Coronary artery (tissue), 2 donors: ENCODE measurements around the gene LARP6.

ENCODE experiments used
- DNase-seq: peaks from one replicate; pipeline ENCODE4 v3.0.0-alpha.2; 2017; ENCODE audit warnings: low spot score
- H3K27ac ChIP-seq, 2 donors: fragments of 200-600 bp; sonication (generic); one replicate each; pipeline ENCODE4 v1.5.1; 2016 to 2019
- H3K4me3 ChIP-seq: fragments of 200-600 bp; sonication (generic); 2 replicates; pipeline ENCODE4 v1.5.1; 2016; ENCODE audit warnings: mild to moderate bottlenecking, moderate library complexity
- CTCF ChIP-seq: fragments of 200-600 bp; sonication (generic); IDR thresholded peaks from one replicate; pipeline ENCODE4 v1.5.1; 2019; ENCODE audit warnings: antibody characterized with exemption

LARP6 gene

GRCh38 chr15:70852501-70853317 is 1.2 kb downstream of the LARP6 start:
- TF ChIP-seq CTCF = no peak
- peak overlapping the region; percentile 96 to 97 for H3K27ac ChIP-seq

DNA sequence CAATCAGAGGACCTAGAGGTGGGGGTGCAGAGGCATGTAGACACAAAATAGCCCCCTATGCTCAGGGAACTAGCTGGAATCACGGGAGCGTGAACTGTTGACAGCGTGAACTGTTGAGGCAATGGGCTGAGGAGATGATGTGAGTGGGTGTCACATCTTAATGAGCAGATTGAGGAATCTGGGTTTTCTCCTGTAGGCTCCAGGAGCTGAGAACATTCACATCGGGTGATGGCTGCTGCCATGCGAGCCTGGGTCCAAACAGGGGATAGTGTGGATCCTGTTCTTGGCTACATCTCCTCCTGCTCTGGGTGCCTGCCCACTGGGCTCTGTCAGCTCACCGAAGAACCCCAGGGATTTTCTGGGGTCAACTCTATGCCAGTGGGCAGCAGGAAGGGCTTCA is 2.1 kb downstream of the LARP6 start:
- DNase-seq = peak; percentile 68
- H3K4me3 ChIP-seq = peak overlapping the region; percentile 83
- H3K27ac ChIP-seq = peak overlapping the region; percentile 96 to 97
- no peak for TF ChIP-seq CTCF

More at GRCh38 chr15:70852501-70853317, 1.2 kb downstream of the LARP6 start:
- DNase-seq = peak; percentile 76
- H3K4me3 ChIP-seq = peak overlapping the region; percentile 83

GRCh38 chr15:70845602-70846360 is 8.2 kb downstream of the LARP6 start:
- no peak for TF ChIP-seq CTCF
- no peak overlapping the region for H3K4me3 ChIP-seq
- DNase-seq = peak; percentile 47
- no peak overlapping the region for H3K27ac ChIP-seq

DNA sequence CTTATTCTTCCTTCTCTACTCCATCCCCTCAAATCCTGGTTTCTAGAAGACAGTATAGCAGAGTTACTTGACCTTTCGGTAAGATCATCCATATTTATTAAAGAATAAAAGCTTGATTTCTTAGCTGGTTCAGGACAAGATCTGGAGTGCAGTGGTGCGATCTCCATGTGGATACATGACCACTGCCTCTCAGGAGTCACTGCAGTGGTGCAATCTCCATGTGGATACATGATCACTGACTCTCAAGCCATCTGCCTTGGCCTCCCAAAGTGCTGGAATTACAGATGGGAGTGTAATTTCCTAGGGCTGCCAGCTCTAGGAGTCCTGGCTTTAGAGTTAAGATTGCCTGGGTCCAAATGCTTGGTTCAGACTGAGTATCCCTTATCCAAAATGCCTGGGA is 16.5 kb downstream of the LARP6 start:
- DNase-seq = no peak
- peak overlapping the region in 1 of 2 donors; percentile 45 for H3K27ac ChIP-seq
- H3K4me3 ChIP-seq = no peak overlapping the region
- TF ChIP-seq CTCF = no peak

GRCh38 chr15:70835841-70836240 is 18.1 kb downstream of the LARP6 start:
- Histone ChIP-seq H3K4me3 (no peak overlapping the region), H3K27ac (peak overlapping the region; percentile 79 to 84)
- no peak for TF ChIP-seq CTCF
- no peak for DNase-seq

DNA sequence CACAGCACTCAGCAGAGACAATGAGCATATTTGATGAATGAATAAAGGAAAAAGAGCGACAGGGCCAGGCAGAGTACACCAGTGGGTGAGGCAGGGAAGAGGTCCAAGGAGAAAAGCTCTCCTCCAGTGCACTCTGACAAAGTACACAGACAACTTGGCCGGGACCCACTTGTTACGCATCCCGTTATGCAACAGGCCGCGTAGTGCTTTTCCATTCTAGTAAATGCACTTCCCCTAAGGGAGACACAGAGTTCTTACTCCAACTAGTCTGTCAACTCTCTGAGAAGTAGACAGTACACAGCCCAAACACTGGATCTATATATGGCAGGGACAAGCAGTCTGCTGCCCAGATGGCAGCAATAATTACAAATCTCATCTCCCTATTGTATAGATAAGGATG is 18.5 kb downstream of the LARP6 start:
- Histone ChIP-seq H3K4me3 (no peak overlapping the region), H3K27ac (peak overlapping the region; percentile 79 to 84)
- peak; percentile 86 for DNase-seq
- TF ChIP-seq CTCF = no peak
